GM23338 (cell line): ENCODE data around the gene ERMARD. TPM values are rescaled to one million over a fixed set of nuclear protein-coding genes. Genes with fewer than 3 reads are reported as not detected.

Source experiments
- CREB1 ChIP-seq: fragments of 250-450 bp; sonication (Bioruptor Pico); IDR thresholded peaks from 2 replicates; pipeline ENCODE4 v1.5.0; 2020; ENCODE audit warnings: low read depth, mild to moderate bottlenecking, moderate library complexity
- CTCF ChIP-seq, 2 experiments: fragments of 200-600 bp in 1 of 2; sonication (generic) in 1 of 2; conservative IDR thresholded peaks; 2 replicates each; pipeline versions ENCODE4 v1.5.1 to v1.6.1; 2016 to 2017; ENCODE audit warnings: antibody characterized with exemption in 2 of 2, low read depth in 2 of 2, mild to moderate bottlenecking in 2 of 2, moderate library complexity in 1 of 2
- ETS1 ChIP-seq: IDR thresholded peaks from 2 replicates; pipeline ENCODE4 v1.6.1; 2016; ENCODE audit warnings: antibody characterized with exemption
- EZH2 ChIP-seq: fragments of 200-600 bp; sonication (generic); IDR thresholded peaks from one replicate; pipeline ENCODE4 v1.8.0; 2017; ENCODE audit warnings: antibody characterized with exemption, mild to moderate bottlenecking, low read depth; ENCODE audit not compliant: unreplicated experiment
- NANOG ChIP-seq: IDR thresholded peaks from 2 replicates; pipeline ENCODE4 v1.6.1; 2016; ENCODE audit warnings: antibody characterized with exemption, borderline replicate concordance
- POLR2AphosphoS5 ChIP-seq: IDR thresholded peaks from 2 replicates; pipeline ENCODE4 v1.6.1; 2016; ENCODE audit warnings: antibody characterized with exemption, low read depth
- STAT1 ChIP-seq: IDR thresholded peaks from one replicate; pipeline ENCODE4 v1.6.1; 2016; ENCODE audit warnings: antibody characterized with exemption; ENCODE audit not compliant: unreplicated experiment
- ZNF331 ChIP-seq: fragments of 250-450 bp; sonication (Bioruptor Pico); IDR thresholded peaks from 2 replicates; pipeline ENCODE4 v1.5.0; 2020; ENCODE audit warnings: low read depth, mild to moderate bottlenecking, moderate library complexity
- ZNF462 ChIP-seq: fragments of 250-450 bp; sonication (Bioruptor Pico); IDR thresholded peaks from 2 replicates; pipeline ENCODE4 v1.5.0; 2020; ENCODE audit warnings: mild to moderate bottlenecking, moderate library complexity
- polyA plus RNA-seq: library from polyadenylated mRNA; unstranded; fragments of >200 nt; fragmentation: Nextera tagmentation; extraction: Ambion mirVana; gene quantifications from 2 replicates; pipeline ENCODE4 v1.2.1, GENCODE V29; 2016
- total RNA-seq: library from RNA; depleted of rRNA; stranded (reverse); fragments of >200 nt; shearing (Covaris generic); gene quantifications from 2 replicates; pipeline ENCODE4 v1.2.3, GENCODE V29; 2014

ERMARD gene
- total and polyA plus RNA-seq, 2 experiments from 2014 or later, result 7.6 to 8.6 TPM

- TF ChIP-seq ZNF462 (CRISPR knock-in tag) (no peak), STAT1 (no peak), EZH2 (no peak), CREB1 (CRISPR knock-in tag) (no peak), NANOG (no peak), CTCF (conservative IDR thresholded peaks at IDR 0.05; ENCODE audit: low read depth in 2 of 2) (no peak), ETS1 (no peak), ZNF331 (CRISPR knock-in tag) (no peak), POLR2AphosphoS5 (no peak)
Observed at GRCh38 chr6:169791721-169792131, 40.3 kb downstream of the ERMARD start (continued).
